GM21825 (cell line): Measurements from ENCODE around the gene TNP1.

ENCODE experiments used
- ATAC-seq: cut with Tn5 transposase; IDR thresholded peaks from one replicate; pipeline ENCODE4 v1.9.1; 2021; ENCODE audit warnings: mild to moderate bottlenecking, moderate library complexity; ENCODE audit not compliant: unreplicated experiment

TNP1 gene

GRCh38 chr2:216875862-216876261 lies 16.0 kb upstream of the TNP1 start:
- no peak for ATAC-seq

GRCh38 chr2:216873573-216873972 lies 13.7 kb upstream of the TNP1 start:
- no peak for ATAC-seq

DNA sequence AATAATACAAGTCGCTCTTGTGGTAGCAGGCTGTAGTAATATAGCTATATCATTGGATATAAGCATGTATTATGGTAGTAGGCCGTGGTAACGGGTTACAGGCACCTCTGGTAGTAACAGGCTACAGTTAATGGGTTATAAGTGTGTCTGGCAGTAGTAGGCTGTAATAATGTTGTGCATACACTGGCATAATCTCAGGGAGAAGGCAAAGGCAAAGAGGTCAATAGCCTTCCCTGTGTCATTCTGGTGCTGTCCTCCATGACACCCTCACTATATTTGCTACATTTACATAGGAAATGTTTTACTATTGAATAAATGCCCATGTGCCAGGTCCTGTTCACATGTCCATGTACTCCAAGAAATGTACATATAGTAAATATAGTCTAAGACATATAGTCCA lies 12.8 kb upstream of the TNP1 start:
- ATAC-seq = no peak

DNA sequence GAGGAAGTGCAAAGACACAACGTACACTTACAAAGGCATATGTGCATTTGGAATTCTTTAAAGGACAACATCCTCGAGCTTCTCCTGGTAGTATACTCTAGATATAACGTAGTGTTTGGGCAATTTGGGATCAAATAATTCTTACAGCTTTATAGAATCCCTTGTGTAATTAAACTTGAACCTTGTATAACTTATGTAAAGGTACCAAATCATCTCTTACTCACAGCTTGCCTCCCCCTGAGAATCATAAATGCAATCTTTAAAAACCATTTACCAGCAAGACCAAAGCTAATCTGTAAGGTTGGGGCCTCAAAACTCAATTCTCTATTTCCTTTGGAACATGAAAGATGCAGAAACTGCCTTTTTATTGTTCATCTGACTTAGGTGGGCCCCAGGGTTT lies 12.2 kb upstream of the TNP1 start:
- no peak for ATAC-seq

DNA sequence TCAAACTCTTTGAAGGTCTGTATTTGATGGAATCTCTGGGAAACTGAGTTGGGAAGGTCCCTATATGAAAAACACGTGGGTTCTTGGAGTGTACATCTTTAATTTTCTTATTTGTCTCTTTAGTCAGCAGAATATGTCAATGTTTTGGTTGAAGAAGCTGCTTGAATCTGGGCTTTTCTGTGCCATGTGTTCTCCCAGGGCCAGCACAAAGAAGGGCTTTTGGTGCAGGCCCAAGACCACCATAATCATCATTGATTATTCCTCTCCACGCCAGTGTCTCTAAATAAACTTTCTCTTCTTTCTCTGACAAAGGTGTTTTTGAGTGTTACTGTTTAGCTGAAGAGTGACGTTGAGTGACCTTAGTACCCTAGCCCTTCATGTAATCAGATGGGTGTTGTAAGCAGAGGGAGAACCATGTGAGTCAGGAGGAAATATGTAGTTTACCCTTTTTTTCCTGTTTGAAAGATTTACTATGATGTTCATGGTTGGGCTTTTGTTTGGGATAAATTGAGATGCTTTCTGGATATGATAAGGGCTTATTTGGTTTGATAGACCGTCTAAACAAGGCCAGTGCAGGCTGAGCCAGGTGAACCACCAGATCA lies 11.6 kb upstream of the TNP1 start:
- no peak for ATAC-seq

DNA sequence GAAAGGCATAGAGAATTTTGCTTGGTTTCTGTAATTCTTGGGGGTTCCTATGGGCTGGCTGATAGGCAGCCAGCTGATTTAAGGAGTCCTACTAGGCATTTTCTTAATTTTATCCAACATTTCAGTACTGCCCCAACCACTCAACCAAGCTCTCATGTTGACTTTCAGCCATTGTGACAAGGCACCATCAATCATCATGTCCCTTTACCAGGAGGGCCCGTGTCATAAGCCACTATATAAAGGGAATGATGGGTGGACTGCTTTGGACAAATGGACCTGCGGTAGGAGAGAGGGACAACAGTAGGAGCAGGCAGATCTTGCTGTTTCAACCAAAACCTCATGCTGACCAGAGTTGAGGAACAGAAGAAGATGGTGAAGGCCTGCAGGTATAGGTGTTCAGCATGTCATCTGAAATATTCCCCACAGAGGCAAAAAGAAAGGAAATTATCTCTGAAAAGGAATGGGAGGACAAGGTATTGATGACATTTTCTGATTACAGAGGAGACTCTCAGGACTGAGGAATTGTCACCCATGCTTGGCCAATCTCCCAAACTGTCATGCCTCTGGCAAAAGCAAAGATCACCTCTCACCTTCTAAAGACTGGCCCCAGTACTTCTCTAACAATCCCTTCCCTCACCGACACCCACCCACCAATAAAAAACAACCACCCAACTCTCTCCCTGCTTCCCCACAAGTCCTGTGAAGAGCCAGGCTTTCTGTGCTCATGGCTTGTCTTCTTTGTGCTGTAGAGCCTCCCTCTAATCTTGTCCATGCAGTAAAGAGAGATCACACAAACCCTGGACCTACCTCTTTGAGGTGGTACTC lies 10.9 kb upstream of the TNP1 start:
- ATAC-seq = no peak

DNA sequence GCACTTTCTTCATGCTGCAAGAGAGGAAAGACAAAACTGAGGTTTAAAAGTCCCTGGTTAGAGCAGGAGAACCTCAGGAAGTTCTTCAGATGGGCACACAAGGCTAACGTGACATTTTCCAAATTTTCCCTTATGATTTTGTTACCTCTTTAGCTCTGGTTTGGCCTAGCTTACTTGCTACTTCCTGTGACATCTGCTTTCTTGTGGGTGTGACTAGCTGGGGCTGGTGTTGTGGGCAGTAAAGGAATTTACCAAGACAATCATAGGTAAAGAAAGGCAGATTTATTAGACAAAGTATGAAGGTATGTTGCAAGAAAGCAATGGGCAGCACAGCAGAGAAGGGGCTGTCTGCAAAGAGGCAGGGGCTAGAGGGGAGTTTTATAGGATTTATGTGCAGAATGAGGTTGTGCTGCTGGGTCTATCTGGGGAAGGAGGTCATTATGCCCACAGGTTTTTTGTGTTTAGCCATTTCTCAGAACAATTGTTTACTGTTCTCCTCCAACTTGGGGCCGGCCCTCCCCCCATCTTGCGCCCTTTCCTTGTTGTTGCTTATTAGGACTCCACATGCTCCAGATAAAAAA lies 6.7 kb upstream of the TNP1 start:
- ATAC-seq = no peak

DNA sequence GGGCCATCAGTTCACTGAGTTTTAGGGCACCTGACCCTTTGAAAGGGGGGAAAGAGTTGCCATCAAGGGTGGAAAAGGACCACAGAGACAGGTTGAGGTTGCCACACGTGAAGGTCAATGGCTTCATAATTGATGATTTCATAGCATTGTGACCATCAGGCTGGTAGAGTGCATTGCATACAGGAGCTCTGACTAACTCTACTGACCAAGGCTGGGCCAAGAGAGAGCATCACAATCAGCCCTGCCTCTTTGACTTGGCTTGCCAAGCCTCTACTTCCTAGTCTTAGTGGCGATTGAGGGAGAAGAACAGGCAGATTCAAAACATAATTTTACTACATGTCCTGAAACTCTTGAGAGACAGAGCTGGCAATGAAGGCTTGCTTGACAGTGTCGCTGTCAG lies 5.8 kb upstream of the TNP1 start:
- ATAC-seq = no peak

- ATAC-seq = no peak
These were observed 4.1 kb upstream of the TNP1 start for GRCh38 chr2:216863946-216864345.

DNA sequence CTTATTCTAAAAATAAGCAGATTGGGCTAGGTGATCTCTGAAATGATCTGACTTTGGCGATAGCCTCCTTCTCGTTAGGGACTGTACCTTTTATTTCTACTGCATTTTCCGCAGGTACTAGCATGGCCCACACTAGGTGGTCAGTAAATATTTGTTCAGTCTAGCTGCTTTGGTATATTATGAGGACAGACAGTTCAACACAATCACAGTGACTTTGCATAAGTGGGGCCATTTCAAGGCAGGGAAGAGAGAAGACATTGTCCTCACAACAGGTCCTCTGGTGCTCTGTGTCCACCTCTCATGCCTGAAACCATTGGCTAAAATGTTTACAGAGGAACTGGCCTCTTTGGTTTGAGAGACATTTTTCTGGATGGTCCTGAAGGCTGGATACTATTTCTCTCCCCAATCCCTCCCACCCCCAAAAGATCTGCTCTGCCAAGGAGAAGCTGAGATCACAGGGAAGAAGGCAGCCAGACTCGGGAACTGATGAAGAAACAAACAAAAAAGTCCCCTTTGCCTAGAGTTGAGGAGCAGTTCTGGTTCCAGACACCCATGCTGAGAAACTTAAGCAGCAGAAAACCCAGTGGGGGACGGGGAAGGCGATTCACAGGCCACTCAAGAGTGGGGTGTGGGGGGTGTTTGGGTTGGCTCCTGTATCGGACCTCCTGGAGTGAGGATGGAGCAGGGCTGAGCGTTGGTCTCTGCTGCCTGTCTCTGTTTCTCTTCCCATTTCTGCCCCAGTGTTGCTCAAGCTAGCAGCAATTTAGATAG lies 2.9 kb upstream of the TNP1 start:
- ATAC-seq = no peak

DNA sequence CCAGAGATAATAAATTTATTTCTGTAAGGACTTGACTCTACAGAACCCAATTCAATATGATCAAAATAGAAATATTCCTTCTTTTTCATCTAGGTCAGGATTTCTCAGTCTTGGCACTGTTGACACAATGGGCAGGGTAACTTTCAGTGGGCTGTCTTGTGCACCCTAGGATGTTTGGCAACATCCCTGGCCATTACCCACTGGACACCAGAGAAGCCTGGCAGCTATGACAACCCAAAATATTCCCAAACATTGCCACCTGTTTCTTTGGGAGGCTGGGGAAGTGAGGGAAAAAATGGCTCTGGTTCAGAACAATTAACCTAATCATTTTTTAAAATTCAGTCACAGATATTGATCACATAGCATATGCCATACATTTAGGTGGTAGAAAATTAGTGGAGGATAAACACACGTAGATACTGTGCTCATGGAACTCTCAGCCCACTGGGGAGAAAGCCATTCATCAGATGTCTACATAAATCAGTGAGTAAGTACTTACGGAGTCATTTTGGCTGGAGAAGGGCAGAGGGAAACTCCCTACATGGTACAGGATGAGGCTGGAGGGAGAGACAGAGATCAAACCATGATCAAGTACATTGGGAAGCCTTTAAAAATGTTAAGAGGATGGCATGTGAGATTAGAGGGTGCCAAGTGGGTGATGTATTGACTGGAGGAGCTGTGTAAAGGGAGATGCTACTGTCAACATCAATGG lies 718 bp upstream of the TNP1 start:
- no peak for ATAC-seq

DNA sequence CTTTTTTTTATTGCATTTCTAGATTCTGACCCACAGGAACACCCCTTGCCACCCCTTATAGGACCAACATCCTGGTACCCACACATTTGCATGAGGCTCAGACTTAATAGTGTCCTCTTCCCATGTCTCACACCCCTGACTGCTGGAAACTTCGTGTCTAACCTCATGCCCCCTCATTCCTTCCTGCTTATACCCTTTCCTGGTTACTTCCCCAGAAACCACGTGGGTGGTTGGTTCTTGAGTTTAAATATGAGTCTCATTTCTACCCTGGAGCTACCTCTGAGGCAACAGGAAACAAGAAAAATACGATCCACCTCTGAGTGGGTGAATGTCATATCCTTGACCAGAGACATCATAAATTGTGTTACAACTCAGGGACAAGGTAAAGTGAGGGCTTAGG lies 1.6 kb downstream of the TNP1 start:
- no peak for ATAC-seq

DNA sequence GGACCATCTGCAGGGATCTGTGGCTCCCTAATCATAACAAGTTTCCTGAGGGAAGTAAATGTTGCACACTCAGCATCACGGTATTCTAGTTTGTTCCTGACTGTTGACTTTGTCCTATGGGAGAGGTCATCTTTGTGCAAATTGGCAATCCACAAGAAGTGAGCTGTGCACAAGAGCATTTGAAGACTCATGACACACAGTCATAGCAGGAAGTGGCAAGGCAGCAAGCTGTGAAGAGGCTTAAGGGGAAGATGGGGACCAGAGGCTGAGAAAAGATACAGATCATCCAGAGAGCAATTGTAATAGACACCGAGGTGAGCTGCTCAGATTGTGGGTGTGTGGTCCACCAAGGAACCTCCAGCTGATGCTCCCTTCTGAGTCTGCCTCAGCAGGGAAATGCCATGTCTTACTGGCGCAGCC lies 2.7 kb downstream of the TNP1 start:
- ATAC-seq = no peak

DNA sequence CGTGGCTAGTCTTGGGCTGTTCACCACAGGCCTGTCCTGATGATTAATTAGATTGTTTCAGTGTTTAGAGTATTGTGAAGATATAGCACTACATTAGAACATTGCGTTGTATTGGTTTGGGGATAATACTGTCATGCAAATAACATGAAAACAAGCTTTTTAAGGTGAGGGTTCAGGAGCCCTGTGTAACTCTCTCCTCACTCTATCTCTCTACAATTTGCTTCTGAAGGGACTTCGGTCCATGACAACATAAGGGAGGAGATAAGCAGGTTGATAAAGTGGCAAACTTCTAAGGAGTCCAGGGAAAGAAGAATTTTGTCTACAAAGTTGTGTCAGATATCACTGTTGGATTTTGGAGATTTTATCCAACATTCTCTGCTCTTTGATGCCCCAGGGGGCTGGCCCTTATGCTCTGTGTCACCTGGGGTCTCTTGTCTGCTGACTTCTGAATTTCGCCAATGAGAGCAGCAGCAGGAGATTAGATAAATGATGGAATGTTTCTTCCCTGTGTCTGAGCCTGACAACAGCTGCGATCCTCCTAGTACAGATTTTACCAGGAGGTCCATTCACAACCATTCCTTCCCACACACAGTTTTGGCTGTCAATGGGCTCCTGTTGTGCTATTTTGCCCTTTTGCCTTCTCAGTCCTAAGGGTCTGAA lies 3.3 kb downstream of the TNP1 start:
- ATAC-seq = no peak

- no peak for ATAC-seq
These were observed 4.3 kb downstream of the TNP1 start for GRCh38 chr2:216855605-216856004.

DNA sequence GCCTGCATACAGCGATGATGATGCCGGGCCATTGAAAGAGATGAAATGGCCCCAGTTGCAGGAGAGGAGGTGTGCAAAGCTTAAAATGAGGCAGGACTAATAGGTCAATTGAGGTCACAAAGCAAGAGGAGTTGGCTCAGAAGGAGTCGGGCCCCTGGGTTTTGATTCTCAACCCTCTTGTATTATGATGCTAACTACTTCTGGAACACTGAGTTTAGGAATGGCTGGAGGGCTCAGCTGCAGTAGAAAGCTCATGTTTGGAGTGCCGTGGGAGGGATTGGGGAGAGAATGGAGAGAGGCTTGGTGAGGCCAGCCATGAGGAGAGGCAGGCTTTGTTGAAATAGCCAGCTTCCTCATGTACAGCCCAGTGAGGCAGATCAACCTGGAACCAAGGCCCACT lies 4.8 kb downstream of the TNP1 start:
- ATAC-seq = no peak

DNA sequence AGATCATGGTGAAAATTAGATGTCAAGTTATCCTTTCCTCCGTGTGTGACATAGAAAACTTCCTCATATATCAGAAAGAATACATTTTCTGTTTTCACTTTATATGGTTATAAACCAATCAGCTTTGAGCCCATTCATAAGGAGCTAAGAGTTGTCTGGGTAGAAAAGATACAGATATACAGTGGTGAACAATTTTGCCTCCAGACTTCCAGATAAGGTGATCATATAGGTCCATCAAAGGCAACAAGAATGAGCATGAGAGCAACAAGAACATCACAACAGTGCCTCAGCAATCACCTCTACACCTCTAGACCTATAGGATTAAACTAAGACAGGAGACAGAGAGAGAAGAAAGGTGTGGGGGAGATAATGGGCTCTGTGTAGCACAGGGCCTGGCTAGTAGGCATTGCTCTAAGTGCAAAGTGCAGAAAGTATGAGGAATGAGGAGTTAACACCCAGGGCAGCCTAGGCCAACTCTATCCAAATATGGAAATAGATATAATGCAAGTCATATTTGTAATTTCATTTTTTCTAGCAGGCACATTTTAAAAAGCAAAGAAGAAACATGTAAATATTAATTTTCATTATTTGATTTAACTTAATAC lies 8.3 kb downstream of the TNP1 start:
- ATAC-seq = no peak

- ATAC-seq = no peak
These were observed 9.1 kb downstream of the TNP1 start for GRCh38 chr2:216850665-216851322.

GRCh38 chr2:216849987-216850386 lies 9.9 kb downstream of the TNP1 start:
- no peak for ATAC-seq

- no peak for ATAC-seq
These were observed 14.4 kb downstream of the TNP1 start for GRCh38 chr2:216845426-216845825.
